ENCODE data around the gene WDR90.

WDR90 gene

GRCh38 chr16:626787-627453 is 22.2 kb upstream of the WDR90 start:
- no peak for DNase-seq

GRCh38 chr16:627454-628239 is 21.5 kb upstream of the WDR90 start:
- no peak for DNase-seq

DNA sequence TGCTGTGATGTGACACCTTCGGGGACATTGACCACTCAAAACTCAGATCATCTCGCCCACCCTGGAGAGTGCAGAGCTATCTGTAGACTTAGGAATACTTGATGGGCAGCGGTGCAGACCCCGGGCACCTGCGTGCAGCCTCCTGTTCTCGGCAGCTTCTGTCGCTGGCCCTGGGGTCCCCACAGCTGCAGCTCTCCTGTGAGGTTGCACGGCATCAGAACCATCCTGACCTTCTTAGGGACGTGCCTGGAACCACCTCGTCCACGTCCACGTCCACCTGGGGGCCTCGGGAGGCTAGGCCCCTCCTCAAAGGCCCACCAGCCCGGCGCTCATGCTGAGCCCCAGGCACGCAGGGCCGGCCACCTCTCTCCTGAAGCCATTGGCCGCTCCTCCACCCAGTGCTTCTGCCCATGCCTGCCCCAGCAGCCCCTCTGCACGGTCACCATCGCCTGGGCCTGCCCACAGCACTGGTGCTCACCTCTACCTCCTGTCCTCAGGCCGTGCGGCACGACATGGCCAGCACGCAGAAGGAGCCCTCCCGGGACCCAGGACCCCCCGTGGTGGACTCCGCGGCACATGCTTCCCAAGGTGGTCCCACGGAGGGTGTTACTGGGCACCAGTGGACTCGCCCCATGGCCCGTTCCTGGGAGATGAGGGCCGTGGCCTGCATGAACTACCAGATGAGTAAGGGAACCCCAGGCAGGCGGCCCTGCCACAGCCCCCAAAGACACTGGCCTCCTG is 20.7 kb upstream of the WDR90 start:
- no peak for DNase-seq

GRCh38 chr16:629185-629832 is 19.9 kb upstream of the WDR90 start:
- no peak for DNase-seq

- no peak for DNase-seq
These were observed 19.3 kb upstream of the WDR90 start for GRCh38 chr16:629833-630248.

GRCh38 chr16:630249-630814 is 18.8 kb upstream of the WDR90 start:
- no peak for DNase-seq

GRCh38 chr16:630815-631405 is 18.3 kb upstream of the WDR90 start, which contains the start of gene WFIKKN1:
Gene WFIKKN1, plus strand, starts transcription at chr16:630985. Its CDS starts 269 bp downstream, at chr16:631254.
- no peak for DNase-seq

DNA sequence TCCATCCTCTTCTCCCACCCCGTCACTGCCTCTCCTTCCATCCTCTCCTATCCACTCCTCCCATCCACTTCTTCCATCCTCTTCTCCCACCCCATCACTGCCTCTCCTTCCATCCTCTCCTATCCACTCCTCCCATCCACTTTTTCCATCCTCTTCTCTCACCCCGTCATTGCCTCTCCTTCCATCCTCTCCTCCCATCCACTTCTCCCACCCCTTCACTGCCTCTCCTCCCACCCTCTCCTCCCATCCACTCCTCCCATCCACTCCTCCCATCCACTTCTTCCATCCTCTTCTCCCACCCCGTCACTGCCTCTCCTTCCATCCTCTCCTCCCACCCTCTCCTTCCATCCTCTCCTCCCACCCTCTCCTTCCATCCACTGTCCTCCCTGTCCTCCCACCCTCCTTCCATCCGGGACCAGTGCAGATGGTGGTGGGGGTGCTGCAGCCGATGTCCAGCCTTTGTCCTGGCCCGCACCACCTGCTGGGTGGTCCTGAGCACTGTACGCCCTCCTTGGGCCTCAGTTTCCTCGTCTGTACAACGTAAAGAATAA is 17.3 kb upstream of the WDR90 start:
- DNase-seq: no peak

GRCh38 chr16:632486-633335 is 16.5 kb upstream of the WDR90 start:
- DNase-seq: no peak

DNA sequence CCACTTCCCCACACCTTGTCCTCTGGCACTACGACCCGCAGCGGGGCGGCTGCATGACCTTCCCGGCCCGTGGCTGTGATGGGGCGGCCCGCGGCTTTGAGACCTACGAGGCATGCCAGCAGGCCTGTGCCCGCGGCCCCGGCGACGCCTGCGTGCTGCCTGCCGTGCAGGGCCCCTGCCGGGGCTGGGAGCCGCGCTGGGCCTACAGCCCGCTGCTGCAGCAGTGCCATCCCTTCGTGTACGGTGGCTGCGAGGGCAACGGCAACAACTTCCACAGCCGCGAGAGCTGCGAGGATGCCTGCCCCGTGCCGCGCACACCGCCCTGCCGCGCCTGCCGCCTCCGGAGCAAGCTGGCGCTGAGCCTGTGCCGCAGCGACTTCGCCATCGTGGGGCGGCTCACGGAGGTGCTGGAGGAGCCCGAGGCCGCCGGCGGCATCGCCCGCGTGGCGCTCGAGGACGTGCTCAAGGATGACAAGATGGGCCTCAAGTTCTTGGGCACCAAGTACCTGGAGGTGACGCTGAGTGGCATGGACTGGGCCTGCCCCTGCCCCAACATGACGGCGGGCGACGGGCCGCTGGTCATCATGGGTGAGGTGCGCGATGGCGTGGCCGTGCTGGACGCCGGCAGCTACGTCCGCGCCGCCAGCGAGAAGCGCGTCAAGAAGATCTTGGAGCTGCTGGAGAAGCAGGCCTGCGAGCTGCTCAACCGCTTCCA is 15.7 kb upstream of the WDR90 start:
- no peak for DNase-seq

GRCh38 chr16:634051-634670 is 15.0 kb upstream of the WDR90 start:
- no peak for DNase-seq

DNA sequence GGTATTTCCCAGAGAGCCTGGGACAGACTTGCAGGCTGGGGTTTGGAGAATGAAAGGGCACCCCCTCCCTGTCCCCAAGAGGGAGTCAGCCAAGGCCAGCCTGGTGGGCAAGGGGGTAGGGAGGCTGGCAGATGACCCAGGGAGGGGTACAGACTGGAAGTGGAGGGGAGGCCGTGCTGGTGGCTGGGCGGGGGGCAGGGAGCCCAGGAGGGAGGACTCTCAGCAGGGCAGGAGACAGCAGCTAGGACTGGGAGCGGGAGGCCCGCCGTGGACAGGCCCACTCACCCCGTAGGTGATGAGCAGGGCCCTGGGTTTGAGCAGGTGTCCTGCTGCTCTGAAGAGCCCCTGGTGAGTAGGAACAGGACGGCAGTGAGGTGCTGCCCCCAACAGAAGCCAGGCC is 14.2 kb upstream of the WDR90 start:
- no peak for DNase-seq

- DNase-seq: no peak
These were observed 13.5 kb upstream of the WDR90 start for GRCh38 chr16:635573-636205.

DNA sequence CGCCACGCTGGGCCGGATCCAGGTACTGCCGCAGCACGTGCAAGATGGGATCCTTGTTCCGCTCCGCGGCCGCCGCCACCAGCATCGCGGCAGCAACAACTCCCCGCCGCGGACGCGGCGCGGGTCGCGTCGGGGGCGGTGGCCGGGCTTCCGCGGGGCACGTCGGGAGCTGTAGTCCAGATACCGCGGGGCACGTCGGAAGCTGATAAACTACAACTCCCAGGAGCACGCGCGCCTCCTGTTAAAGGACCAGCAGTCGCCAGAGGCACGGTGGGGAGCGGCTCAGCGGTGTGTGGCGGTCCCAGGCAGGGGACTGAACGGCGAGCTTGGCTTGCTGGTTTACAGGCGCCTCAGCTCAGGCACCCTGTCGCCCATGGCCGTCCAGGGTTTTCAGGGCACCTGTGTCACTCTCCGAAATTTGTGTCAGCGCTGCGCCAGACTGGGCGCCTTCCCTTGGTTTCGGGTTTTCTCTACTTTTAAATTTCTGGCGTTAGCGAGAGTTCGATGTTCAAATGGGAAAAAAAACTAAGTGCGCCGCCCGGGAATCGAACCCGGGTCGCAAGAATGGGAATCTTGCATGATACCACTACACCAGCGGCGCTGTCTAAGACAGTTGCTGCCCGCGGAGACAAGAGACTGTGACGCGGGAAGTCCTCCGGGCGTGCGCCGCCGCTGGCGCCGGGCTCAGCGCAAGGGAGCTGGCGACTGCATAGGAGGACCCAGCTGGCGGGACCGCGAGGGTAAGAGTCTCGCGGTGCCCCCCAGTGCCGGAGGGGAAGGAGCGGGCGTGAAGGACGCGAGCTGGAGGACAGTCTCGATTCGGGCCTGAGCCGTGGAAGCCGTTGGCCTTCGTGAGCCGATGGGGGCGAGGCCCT is 12.7 kb upstream of the WDR90 start, which contains the start of gene METTL26:
TSS of gene METTL26 (minus strand) at position 100 of the 875 bp plus-strand sequence. CDS start at position 85, 15 bp downstream.
- peak; percentile 95 for DNase-seq

DNA sequence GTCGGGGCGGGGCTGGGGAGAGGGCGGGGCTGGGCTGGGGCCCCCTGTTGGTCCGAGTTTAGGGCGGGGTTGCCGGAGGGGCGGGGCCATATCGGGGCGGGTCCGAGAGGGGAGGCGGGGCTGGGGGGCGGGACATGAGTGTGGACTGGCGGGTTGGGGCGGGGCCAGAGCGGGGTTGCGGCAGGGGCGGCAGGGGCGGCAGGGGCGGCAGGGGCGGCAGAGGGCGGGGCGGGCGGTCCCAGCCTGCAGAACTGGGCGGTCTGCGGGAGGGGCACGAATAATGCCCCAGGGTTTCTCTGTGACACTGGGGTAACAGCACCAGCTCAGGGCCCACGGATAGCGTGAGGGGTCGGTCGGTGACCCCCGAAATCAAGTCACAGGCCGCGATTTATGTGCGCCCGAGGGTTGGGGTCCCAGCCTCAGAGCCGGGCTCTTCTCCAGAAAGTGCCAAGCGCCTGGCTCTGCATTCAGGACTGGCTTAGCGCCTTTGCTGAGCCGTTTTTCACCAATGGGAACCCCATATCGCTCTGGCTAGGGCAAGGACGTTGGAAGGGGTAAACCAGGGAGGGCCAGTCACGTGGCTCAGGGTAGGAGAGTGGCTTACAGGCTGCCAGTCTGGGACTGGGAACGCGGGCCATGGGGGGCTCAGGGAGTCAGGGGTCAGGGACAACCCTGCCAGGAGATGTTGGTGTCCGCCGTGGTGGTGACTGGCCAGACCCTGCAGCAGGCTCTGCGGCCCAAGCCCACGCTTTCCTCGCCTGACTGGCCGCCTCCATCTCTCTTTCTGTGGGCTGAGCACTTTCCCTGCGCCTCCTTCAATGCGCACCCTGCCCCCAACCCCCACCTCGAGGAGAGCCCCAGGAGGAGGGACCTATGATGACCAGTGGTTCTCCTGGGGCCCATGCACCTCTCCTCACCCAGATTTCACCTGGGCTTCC is 11.8 kb upstream of the WDR90 start:
- DNase-seq: peak; percentile 90

- DNase-seq: no peak
These were observed 11.1 kb upstream of the WDR90 start for GRCh38 chr16:638034-638543.

DNA sequence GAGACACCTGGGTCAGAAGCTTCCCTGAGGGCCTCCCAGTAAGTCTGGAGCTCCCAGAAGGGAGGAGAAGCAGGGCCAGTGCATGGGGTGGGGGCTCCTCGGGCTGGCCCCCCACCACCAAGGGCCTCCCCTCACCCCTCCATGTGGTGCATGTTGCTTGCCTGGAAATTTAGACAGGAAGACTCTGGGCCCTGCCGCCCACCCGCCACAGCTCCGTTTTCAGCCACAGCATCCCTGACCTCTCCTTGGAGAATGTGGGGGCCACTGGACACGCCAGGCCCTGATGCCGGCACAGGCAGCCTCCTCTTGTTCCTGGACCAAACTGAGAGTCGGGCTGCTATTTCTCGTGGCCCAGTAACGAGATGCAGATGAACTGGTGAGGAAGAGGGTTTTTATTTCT is 10.3 kb upstream of the WDR90 start:
- DNase-seq: no peak

Data from CD4-positive, alpha-beta T cell treated with Interleukin-17A for 1 hour (primary cell).